Cardiac fibroblast (primary cell): Measurements from ENCODE around the gene TFRC.
"Not testable (repeated sequence)": the region's sequence is repeated elsewhere in the genome, so short reads cannot be mapped to it uniquely, and the experiment has no call there.

Experiments
- DNase-seq, 2 donors: peaks; one replicate each; pipeline versions ENCODE4 v3.0.0 to v3.0.0-alpha.2; 2010; ENCODE audit warnings: low read depth in 2 of 2
- H3K4me3 ChIP-seq, 2 donors: replicated peaks in 1 of 2; 1 replicate in 1 of 2; 2 replicates in 1 of 2; pipeline ENCODE4 v1.5.1; 2011; ENCODE audit warnings: low read depth in 2 of 2, low read length in 2 of 2, mild to moderate bottlenecking in 2 of 2, moderate library complexity in 1 of 2
- CTCF ChIP-seq: IDR thresholded peaks from one replicate; pipeline ENCODE4 v1.5.1; 2011; ENCODE audit warnings: low read depth, mild to moderate bottlenecking, low read length, inconsistent platforms

The TFRC gene

GRCh38 chr3:196079682-196080081, 2.2 kb downstream of the TFRC start:
- H3K4me3 ChIP-seq: no peak overlapping the region
- DNase-seq: no peak
- TF ChIP-seq CTCF: no peak

DNA sequence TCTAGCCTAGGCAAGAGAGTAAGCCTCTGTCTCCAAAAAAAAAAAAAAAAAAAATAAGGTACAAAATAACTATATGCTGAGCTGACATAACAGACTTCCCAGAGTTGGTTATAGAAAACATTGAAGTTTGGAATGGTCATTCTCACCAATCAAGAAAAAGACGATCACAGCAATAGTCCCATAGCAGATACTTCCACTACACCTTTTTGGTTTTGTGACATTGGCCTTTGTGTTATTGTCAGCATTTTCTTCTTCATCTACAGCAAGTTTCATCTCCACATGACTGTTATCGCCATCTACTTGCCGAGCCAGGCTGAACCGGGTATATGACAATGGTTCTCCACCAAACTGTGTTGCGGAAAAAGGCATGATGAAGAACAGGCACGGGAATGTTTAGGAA, 6.9 kb downstream of the TFRC start:
- no peak overlapping the region for H3K4me3 ChIP-seq
- DNase-seq: no peak
- TF ChIP-seq CTCF: no peak

DNA sequence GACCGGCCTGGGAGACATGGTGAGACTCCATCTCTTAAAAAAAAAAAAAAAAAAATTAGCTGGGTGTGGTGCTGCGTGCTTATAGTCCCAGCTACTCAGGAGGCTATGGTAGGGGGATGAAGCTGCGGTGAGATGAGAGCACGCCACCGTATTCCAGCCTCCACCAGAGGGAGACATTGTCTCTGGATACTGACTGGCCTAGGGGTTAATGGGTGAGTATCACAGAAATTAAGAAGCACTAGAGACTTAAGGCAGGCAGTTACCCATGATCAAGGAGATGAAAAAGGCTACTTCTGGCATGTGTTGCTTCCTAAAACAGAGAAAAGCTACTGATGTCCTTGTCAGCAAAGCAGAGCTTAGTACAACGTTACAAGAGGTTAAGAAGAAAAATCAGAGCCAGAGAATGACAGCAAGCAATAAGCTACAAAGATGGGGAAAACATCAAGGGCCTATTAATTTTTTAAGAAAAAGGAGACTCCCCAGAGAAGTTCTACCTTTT, 8.6 kb downstream of the TFRC start:
- no peak overlapping the region for H3K4me3 ChIP-seq
- DNase-seq: peak; percentile 69 to 74
- peak; percentile 75 for TF ChIP-seq CTCF

DNA sequence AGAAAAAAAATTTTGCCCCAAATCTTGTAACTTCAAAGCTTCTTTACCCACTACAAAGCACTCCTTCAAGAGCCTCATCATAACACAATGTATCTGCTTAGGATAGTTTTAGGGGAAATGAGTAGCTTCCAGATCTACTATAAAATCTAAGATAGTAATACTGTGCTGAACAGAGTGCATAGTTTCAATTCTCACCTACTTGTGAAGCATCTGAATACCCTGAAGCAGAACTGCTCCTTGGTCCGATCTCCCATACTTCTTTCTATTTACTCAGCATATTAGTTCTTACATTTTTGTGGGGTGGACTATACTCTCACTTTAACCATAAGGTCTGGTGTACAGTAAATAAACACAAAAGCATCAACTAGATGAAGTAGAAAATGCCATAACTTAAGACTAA, 9.6 kb downstream of the TFRC start:
- H3K4me3 ChIP-seq: no peak overlapping the region
- TF ChIP-seq CTCF: no peak
- DNase-seq: no peak

- DNase-seq, H3K4me3 ChIP-seq: not testable (repeated sequence)
Measured at GRCh38 chr3:196068812-196069211, 13.1 kb downstream of the TFRC start.

GRCh38 chr3:196067439-196067838, 14.5 kb downstream of the TFRC start:
- no peak overlapping the region for H3K4me3 ChIP-seq
- no peak for DNase-seq
- TF ChIP-seq CTCF: no peak

GRCh38 chr3:196063971-196064370, 17.9 kb downstream of the TFRC start:
- TF ChIP-seq CTCF: no peak
- no peak overlapping the region for H3K4me3 ChIP-seq
- DNase-seq: peak in 1 of 2 donors; percentile 13
